CD14-positive monocyte (primary cell): Measurements from ENCODE around the gene CDH3. TPM values are rescaled to one million over a fixed set of nuclear protein-coding genes. Genes with fewer than 3 reads are reported as not detected.

Experiments used
- DNase-seq, 3 donors: peaks; one replicate each; pipeline ENCODE4 v3.0.0-alpha.2; 2011 to 2022
- H2AFZ ChIP-seq: 2 replicates; pipeline ENCODE4 v1.6.0; 2012; ENCODE audit warnings: mild to moderate bottlenecking, low read depth, low read length, inconsistent platforms; ENCODE audit not compliant: insufficient read depth, poor library complexity, severe bottlenecking
- H3K27ac ChIP-seq, 2 donors: 1 replicate in 1 of 2; 2 replicates in 1 of 2; pipeline ENCODE4 v1.5.1; 2012 to 2013; ENCODE audit warnings: low read length in 2 of 2, control low read depth in 1 of 2, inconsistent platforms in 1 of 2, low read depth in 1 of 2, mild to moderate bottlenecking in 1 of 2
- H3K27me3 ChIP-seq, 2 donors: one replicate each; pipeline versions ENCODE4 v1.6.0 to v1.6.1; 2011 to 2013; ENCODE audit warnings: low read length in 2 of 2; ENCODE audit not compliant: control insufficient read depth in 2 of 2, insufficient read depth in 2 of 2
- H3K36me3 ChIP-seq, 2 donors: replicated peaks in 1 of 2; 1 replicate in 1 of 2; 2 replicates in 1 of 2; pipeline versions ENCODE4 v1.5.1 to v1.6.1; 2012 to 2013; ENCODE audit warnings: low read length in 2 of 2, control low read depth in 1 of 2, inconsistent platforms in 1 of 2, mild to moderate bottlenecking in 1 of 2; ENCODE audit not compliant: insufficient read depth in 2 of 2, control insufficient read depth in 1 of 2
- H3K4me1 ChIP-seq, 2 donors: 1 replicate in 1 of 2; 2 replicates in 1 of 2; pipeline versions ENCODE4 v1.5.1 to v1.6.1; 2012 to 2013; ENCODE audit warnings: low read length in 2 of 2, control low read depth in 1 of 2, inconsistent platforms in 1 of 2, mild to moderate bottlenecking in 1 of 2, moderate library complexity in 1 of 2; ENCODE audit not compliant: insufficient read depth in 2 of 2, control insufficient read depth in 1 of 2
- H3K4me2 ChIP-seq: replicated peaks from 2 replicates; pipeline ENCODE3; 2012; ENCODE audit warnings: low read length, moderate library complexity, mild to moderate bottlenecking; ENCODE audit not compliant: poor library complexity, severe bottlenecking; ENCODE audit errors: extremely low read depth
- H3K4me3 ChIP-seq, 3 experiments: fragments of 200-600 bp in 1 of 3; sonication (generic) in 1 of 3; replicated peaks in 1 of 3; 1 replicate in 2 of 3; 2 replicates in 1 of 3; pipeline ENCODE4 v1.5.1; 2011 to 2013; ENCODE audit warnings: low read length in 3 of 3, mild to moderate bottlenecking in 3 of 3, control low read depth in 2 of 3, low read depth in 2 of 3, inconsistent platforms in 1 of 3, moderate library complexity in 1 of 3
- H3K79me2 ChIP-seq: 2 replicates; pipeline ENCODE4 v1.6.0; 2012; ENCODE audit warnings: mild to moderate bottlenecking, control low read depth, inconsistent platforms, low read length, moderate library complexity; ENCODE audit not compliant: insufficient read depth
- H3K9ac ChIP-seq: 2 replicates; pipeline ENCODE4 v1.6.0; 2017; ENCODE audit warnings: low read length, mild to moderate bottlenecking; ENCODE audit not compliant: insufficient read depth, poor library complexity, severe bottlenecking
- H3K9me3 ChIP-seq, 2 donors: replicated peaks in 1 of 2; 1 replicate in 1 of 2; 2 replicates in 1 of 2; pipeline versions ENCODE4 v1.5.1 to v1.6.1; 2012 to 2013; ENCODE audit warnings: low read length in 2 of 2, control low read depth in 1 of 2; ENCODE audit not compliant: control insufficient read depth in 1 of 2, insufficient read depth in 1 of 2
- H4K20me1 ChIP-seq: 2 replicates; pipeline ENCODE4 v1.6.0; 2012; ENCODE audit warnings: mild to moderate bottlenecking, low read length, control low read depth, moderate library complexity; ENCODE audit not compliant: insufficient read depth
- H3K27ac Mint-ChIP-seq, 7 donors: one replicate each; pipeline ENCODE4 v1.8.0; 2020; ENCODE audit warnings: mild to moderate bottlenecking in 7 of 7, mixed read lengths in 7 of 7, moderate library complexity in 6 of 7, inconsistent platforms in 2 of 7
- H3K27me3 Mint-ChIP-seq, 3 donors: one replicate each; pipeline ENCODE4 v1.8.0; 2021 to 2022; ENCODE audit warnings: low read depth in 3 of 3, mild to moderate bottlenecking in 3 of 3, mixed read lengths in 3 of 3, moderate library complexity in 3 of 3, inconsistent platforms in 1 of 3
- H3K36me3 Mint-ChIP-seq, 2 donors: one replicate each; pipeline ENCODE4 v1.8.0; 2020; ENCODE audit warnings: mixed read lengths in 2 of 2, inconsistent platforms in 1 of 2, mild to moderate bottlenecking in 1 of 2
- H3K4me1 Mint-ChIP-seq: one replicate; pipeline ENCODE4 v1.8.0; 2020; ENCODE audit warnings: mild to moderate bottlenecking, mixed read lengths
- H3K4me3 Mint-ChIP-seq, 2 donors: one replicate each; pipeline ENCODE4 v1.8.0; 2020; ENCODE audit warnings: mild to moderate bottlenecking in 2 of 2, mixed read lengths in 2 of 2, moderate library complexity in 1 of 2
- H3K9me3 Mint-ChIP-seq, 7 donors: one replicate each; pipeline ENCODE4 v1.8.0; 2020 to 2022; ENCODE audit warnings: mixed read lengths in 7 of 7, mild to moderate bottlenecking in 6 of 7, moderate library complexity in 6 of 7, inconsistent platforms in 2 of 7
- WGBS: methylation state at CpG from one replicate; pipeline ENCODE4 v1.1.5; 2013; ENCODE audit warnings: missing lambda C conversion rate; ENCODE audit not compliant: insufficient coverage; 5-methylcytosine and 5-hydroxymethylcytosine counted together
- intact Hi-C, 2 donors: fragments of 100-400 bp; cut with micrococcal nuclease; formaldehyde crosslinking; loops; one replicate each; pipeline versions ENCODE4 v1.15.0 to v1.15.1; 2023
- polyA minus RNA-seq: library from RNA; depleted of rRNA, polyadenylated mRNA; stranded (reverse); fragments of >200 nt; gene quantifications from 2 replicates; pipeline ENCODE4 v1.2.3, GENCODE V29; 2012
- polyA plus RNA-seq, 3 donors: library from polyadenylated mRNA; depleted of rRNA in 1 of 3; unstranded in 2 of 3; stranded (reverse) in 1 of 3; fragments of 300-500 nt in 2 of 3; fragments of >200 nt in 1 of 3; fragmentation: Illumina TruSeq in 2 of 3; gene quantifications; 1 replicate in 2 of 3; 2 replicates in 1 of 3; pipeline ENCODE4 v1.2.3, GENCODE V29; 2012 to 2021
- total RNA-seq, 12 experiments: library from RNA in 1 of 12; stranded (reverse) in 1 of 12; fragments of 120-200 nt in 1 of 12; gene quantifications; one replicate each; pipeline ENCODE4 v1.2.4 and lab custom pipeline; 2013 to 2026; ENCODE audit warnings: mixed read lengths in 6 of 12, inconsistent platforms in 1 of 12
- TF ChIP-seq, protein P1 (sequence below): fragments of 200-600 bp; IDR thresholded peaks from one replicate; pipeline ENCODE4 v1.8.0; 2022; ENCODE audit warnings: antibody characterized with exemption, mild to moderate bottlenecking

CDH3 gene
- total RNA-seq (2013): 0.10 TPM
- polyA plus RNA-seq (not detected), polyA minus RNA-seq (not detected in 2 replicates), total RNA-seq (lab: John Stamatoyannopoulos, UW) (0 to 0.75 (median 0.07) reads per million in 11 experiments)

DNA sequence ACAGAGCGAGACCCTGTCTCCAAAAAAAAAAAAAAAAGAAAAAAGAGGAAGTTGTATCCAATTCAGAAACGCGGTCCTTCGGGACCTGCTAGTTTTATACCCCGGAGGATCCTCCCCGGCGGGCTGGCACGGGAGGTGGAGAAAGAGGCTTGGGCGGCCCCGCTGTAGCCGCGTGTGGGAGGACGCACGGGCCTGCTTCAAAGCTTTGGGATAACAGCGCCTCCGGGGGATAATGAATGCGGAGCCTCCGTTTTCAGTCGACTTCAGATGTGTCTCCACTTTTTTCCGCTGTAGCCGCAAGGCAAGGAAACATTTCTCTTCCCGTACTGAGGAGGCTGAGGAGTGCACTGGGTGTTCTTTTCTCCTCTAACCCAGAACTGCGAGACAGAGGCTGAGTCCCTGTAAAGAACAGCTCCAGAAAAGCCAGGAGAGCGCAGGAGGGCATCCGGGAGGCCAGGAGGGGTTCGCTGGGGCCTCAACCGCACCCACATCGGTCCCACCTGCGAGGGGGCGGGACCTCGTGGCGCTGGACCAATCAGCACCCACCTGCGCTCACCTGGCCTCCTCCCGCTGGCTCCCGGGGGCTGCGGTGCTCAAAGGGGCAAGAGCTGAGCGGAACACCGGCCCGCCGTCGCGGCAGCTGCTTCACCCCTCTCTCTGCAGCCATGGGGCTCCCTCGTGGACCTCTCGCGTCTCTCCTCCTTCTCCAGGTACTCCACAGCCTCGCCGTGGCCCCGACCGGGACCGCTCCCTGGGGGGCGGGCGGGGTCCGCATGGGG, at the start of gene CDH3:
CDH3 (plus strand) TSS at position 596 of the 779 bp plus-strand sequence; CDS start at position 666, 70 bp downstream.
- H3K4me1 ChIP-seq: peaks cover 6 to 14% of the 10 kb centered on the region in 2 donors
- no peak for DNase-seq
- no peak within 1 kb of the TSS for H3K27ac Mint-ChIP-seq
- no peaks in the 10 kb centered on the region for H3K36me3 ChIP-seq
- H3K4me3 ChIP-seq: peak within 1 kb of the TSS in 1 of 3 experiments; percentile 30
- H4K20me1 ChIP-seq: no peaks in the 10 kb centered on the region
- H3K36me3 Mint-ChIP-seq: no peaks in the 10 kb centered on the region
- TF ChIP-seq, protein P1, sequence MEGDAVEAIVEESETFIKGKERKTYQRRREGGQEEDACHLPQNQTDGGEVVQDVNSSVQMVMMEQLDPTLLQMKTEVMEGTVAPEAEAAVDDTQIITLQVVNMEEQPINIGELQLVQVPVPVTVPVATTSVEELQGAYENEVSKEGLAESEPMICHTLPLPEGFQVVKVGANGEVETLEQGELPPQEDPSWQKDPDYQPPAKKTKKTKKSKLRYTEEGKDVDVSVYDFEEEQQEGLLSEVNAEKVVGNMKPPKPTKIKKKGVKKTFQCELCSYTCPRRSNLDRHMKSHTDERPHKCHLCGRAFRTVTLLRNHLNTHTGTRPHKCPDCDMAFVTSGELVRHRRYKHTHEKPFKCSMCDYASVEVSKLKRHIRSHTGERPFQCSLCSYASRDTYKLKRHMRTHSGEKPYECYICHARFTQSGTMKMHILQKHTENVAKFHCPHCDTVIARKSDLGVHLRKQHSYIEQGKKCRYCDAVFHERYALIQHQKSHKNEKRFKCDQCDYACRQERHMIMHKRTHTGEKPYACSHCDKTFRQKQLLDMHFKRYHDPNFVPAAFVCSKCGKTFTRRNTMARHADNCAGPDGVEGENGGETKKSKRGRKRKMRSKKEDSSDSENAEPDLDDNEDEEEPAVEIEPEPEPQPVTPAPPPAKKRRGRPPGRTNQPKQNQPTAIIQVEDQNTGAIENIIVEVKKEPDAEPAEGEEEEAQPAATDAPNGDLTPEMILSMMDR: no peak
- H3K9me3 Mint-ChIP-seq: peaks cover 0 to 8% (median 3%) of the 10 kb centered on the region in 7 donors
- peaks cover 10% of the 10 kb centered on the region for H3K4me1 Mint-ChIP-seq
- H3K9ac ChIP-seq: no peak within 1 kb of the TSS
- peaks cover 76 to 86% (median 79%) of the 10 kb centered on the region in 3 donors for H3K27me3 Mint-ChIP-seq
- H3K4me2 ChIP-seq: peak within 1 kb of the TSS; percentile 39
- H3K27ac ChIP-seq: no peak within 1 kb of the TSS
- peaks cover 52 to 82% of the 10 kb centered on the region in 2 donors for H3K27me3 ChIP-seq
- intact Hi-C loops: no loop called here
- H3K9me3 ChIP-seq: peaks cover 0 to 36% of the 10 kb centered on the region in 2 donors
- peak within 1 kb of the TSS; percentile 61 for H2AFZ ChIP-seq
- WGBS: 2% methylated on average over 47 of the region's 53 CpGs
- H3K4me3 Mint-ChIP-seq: peak within 1 kb of the TSS in 1 of 2 donors; percentile 85
- no peaks in the 10 kb centered on the region for H3K79me2 ChIP-seq

DNA sequence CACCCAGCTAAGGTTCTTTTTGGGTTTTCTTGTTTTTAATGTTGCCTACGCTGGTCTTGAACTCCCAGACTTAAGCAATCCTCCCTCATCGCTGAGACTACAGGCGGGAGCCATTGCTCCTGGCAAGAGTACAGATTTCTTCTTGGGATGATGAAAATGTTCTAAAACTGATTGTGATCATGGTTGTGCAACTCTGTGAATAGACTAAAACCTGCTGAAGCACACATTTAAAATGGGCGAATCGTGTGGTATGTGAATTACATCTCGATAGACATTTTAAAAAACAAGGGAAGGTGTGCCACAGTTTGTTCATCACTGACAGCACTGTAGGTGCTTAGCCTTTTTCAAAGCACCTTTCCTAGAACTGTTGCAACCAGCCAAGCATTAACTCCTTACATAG, 48.8 kb upstream of the CDH3 start:
- peaks cover 2 to 10% (median 10%) of the 10 kb centered on the region in 3 donors for H3K27me3 Mint-ChIP-seq
- H3K27ac Mint-ChIP-seq: no peak overlapping the region
- Histone ChIP-seq H3K4me3 (no peak overlapping the region), H3K4me1 (no peaks in the 10 kb centered on the region), H4K20me1 (no peaks in the 10 kb centered on the region), H3K27ac (no peak overlapping the region), H3K9ac (no peak overlapping the region), H3K79me2 (no peaks in the 10 kb centered on the region), H3K36me3 (no peaks in the 10 kb centered on the region), H3K9me3 (no peaks in the 10 kb centered on the region), H2AFZ (no peak overlapping the region), H3K27me3 (no peaks in the 10 kb centered on the region), H3K4me2 (no peak overlapping the region)
- no peak for DNase-seq
- H3K4me1 Mint-ChIP-seq: no peaks in the 10 kb centered on the region
- TF ChIP-seq, protein P1: no peak
- peaks cover 6 to 13% (median 9%) of the 10 kb centered on the region in 7 donors for H3K9me3 Mint-ChIP-seq
- 100% methylated on average over 2 of the region's 6 CpGs for WGBS
- no peak overlapping the region for H3K4me3 Mint-ChIP-seq
- intact Hi-C loops: no loop called here
- H3K36me3 Mint-ChIP-seq: no peaks in the 10 kb centered on the region
